GM19372 (cell line): ENCODE data around the gene SPAG16.
"Not testable (repeated sequence)": the region's sequence is repeated elsewhere in the genome, so short reads cannot be mapped to it uniquely, and the experiment has no call there.

Experiments
- ATAC-seq: cut with Tn5 transposase; IDR thresholded peaks from one replicate; pipeline ENCODE4 v1.9.1; 2021; ENCODE audit warnings: mild to moderate bottlenecking, low read depth, moderate library complexity; ENCODE audit not compliant: unreplicated experiment

Gene SPAG16

DNA sequence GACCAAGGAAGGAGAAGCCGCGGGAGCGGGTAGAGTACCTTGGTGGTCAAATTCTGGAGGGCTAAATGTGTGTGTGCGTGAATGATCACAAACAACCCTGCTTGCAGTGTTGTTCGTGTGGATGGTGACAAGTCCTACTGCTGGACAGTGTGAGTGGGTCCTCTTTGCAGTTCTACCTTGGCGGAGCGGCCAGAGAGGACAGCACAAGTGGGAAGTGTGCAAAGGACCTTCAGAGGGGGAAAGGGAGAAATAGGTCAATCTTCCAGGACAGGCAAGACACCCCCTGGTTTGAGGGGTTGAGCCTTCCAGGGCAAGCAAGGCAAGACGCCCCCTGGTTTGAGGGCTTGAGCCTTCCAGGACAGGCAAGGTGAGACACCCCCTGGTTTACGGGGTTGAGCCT lies 122.8 kb downstream of the SPAG16 start:
- ATAC-seq = not testable (repeated sequence)

DNA sequence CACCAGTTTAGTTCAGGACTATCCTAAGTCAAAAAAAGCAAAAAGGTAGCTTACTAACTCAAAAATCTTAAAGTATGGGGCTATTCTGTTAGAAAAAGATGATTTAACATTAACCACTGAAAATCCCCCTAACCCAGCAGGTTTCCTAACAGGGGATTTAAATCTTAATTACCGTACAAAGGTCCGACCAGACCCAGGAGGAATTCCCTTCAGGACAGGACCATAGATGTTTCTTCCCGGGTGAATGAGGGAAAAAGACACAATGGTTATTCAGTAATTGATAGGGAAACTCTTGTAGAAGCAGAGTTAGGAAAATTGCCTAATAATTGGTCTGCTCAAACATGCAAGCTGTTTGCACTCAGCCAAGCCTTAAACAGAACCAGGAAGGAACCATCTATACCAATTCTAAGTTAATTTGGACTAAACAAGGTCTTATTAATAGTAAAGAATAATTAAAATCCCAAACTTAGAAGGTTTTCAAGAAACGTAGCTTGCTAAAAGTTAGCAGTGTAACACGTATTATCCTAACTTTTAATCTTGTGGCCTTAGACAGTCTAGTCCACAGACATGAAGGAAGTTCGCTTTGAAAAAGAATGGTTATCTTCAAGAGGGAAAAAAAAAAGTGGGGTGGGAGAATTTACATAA lies 124.3 kb downstream of the SPAG16 start:
- not testable (repeated sequence) for ATAC-seq

DNA sequence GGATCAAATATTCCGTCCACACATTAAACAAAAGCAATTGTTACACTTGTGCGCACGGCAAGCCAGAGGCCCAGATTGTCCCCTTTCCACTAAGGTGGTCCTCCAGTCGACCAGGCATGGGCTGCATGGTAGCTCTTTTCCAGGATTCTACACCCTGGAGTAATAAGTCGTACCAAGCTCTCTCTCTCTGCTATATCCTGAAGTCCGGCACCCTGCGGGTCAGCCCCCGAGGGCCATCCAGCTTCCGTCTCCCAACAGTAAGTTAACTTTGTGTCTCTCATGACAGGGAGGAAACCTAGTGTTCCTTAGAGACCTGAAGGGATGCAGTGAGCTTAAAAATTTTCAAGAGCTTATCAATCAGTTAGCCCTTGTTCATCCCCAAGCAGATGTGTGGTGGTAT lies 126.4 kb downstream of the SPAG16 start:
- not testable (repeated sequence) for ATAC-seq

- no peak for ATAC-seq
These were observed 127.5 kb downstream of the SPAG16 start for GRCh38 chr2:213411582-213412289.

DNA sequence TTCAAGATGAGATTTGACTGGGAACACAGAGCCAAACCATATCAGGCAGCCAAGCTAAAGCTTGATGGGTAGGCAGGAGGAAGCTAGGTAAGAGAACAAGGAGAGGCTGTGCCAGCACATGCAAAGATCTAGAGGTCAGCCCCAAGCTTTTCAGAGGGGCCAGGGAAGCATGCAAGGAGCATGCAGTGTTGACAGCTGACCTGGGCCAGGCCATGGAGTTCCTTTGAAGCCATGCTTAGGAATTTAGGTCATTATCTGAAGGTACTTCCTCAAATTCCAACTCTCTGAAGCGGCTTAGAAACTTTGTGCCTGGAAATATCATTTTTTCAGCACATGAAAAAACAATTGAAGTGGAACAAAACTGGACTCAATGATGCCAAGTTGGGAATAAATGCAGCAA lies 130.8 kb downstream of the SPAG16 start:
- ATAC-seq = no peak

GRCh38 chr2:213416832-213417231 lies 132.6 kb downstream of the SPAG16 start:
- ATAC-seq = no peak

DNA sequence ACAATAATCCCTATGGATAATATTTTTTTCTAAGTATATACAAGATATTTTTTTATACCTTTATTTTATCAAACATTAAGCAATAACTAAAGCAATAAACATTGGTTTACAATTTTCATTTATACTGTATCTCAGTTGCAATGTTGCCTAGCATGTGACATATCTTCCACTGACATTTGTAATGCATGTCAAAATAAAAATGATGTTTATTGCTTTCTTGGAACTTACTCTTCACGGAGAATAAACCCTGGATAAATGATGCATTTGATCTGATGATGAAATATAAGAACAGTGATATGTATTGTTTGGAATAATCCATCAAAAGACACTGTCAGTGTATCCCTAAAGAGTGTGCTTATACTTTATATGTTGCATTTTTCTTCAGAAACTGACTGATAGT lies 135.7 kb downstream of the SPAG16 start:
- ATAC-seq = no peak

DNA sequence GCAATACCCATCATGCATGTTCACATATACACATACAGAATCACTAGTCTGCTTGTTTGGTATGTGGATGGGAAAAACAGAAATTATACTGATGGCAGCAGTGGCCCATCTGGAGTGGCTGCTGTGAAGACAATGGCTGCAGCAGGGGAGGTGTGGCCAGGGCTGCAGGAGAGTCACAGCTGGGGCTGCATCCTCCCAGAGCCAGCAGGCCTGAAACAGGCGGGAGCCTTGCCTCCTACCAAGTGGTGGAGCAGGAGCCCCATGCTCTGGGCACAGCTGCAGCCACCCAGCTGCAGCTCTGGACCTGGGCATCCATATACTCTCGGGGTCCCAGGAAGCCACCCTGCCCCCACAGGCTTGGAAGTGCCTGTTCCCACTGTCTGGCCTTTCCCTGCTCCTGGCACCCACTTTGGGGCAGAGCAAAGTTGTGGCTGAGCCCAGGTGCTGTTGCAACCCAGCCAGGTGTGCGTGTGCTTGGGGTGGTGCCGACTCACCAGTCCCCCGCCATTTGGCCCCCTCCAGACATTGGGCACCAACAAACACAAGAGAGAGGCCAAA lies 136.6 kb downstream of the SPAG16 start:
- no peak for ATAC-seq

DNA sequence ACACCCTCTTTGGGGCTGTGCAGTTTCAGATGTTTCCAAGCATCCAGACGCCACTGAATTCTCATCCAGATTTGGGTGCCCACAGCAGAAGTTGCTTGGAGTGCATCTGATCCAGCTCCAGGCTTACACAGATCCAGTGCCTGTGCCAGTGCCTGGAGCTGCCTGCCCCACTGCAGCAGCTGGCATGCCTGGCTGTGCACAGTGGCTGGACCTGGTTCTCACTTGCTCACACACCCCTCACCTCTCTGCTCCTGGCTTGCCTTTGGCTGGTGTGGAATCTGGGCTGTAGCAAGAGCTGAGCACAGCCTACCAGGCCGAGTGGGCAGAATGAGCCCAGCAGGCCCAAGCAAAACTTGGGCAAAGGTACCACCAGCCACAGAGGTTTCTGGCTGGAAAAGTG lies 137.9 kb downstream of the SPAG16 start:
- no peak for ATAC-seq

DNA sequence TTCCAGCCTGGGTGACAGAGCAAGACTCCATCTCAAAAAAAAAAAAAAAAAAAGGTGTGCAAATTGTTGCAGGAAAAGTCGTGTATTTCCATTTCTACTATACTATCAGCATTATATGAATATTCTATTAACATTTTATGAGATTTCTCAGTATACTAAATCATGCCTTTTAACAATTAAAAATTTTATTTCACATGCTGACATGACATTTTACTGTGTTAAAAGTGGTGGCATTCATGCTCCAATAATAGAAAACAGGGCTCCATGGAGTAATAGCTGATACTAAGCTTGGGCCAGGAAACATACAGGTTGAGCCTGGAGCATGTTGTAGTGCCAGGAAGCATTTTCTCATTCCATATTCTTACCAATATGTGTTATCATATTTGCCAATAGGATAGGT lies 141.4 kb downstream of the SPAG16 start:
- no peak for ATAC-seq

DNA sequence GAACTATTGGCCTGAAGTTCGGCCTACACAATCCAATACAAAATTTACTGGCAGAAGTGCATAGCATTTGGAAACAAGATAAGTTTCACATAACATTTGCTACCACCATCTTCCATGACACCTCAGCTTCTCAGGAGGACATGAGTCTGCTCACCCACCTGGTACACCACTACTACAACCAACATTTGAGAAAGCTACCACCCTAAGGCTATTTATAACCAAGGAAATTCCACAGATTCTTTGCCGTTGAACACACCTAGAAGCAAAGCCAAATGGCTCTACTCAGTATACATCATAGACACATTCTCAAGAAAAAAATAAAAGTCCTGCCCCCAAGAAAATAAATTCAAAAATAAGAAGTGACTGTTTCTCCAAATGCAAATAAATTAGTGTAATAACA lies 145.3 kb downstream of the SPAG16 start:
- ATAC-seq = no peak

DNA sequence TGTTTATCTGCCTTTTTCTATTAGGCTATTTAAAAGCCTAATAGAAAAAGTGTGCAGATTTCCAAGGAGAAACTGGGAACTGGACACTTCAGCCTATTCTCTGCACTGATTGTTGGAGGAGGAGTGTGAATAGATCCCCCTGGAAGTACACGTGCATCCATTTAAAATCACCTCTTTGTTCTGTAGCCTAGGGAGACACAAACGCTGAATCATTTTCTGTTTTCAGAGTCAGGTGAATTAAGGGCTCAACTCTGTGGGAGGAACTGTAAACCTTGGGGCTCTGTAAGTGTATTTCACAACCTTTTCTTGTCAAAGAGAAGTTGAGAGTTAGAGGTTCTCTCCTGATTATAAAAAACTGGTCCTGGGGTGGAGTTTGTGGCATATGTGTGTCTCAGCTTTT lies 159.7 kb downstream of the SPAG16 start:
- ATAC-seq = no peak

- no peak for ATAC-seq
These were observed 167.4 kb downstream of the SPAG16 start for GRCh38 chr2:213451542-213452239.

GRCh38 chr2:213455316-213456008 lies 171.2 kb downstream of the SPAG16 start:
- no peak for ATAC-seq

DNA sequence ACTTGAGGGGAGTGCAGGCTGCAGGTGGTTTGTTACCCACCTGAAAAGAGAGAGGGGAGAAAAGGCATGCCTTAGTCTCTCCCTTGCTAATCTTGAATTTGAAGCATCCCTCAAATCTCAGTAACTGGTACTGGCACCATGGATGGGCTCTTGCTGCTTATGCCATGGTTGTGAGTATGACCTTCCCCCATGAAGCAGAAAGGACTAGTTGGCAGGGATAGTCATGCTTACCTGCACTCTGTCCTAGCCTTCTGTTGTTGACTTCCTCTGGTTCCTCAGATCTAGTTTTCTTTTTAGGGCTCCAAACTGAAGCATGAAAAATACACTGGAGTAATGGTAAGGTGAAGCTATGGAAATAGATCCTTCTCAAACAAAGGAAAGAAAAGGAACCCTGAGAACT lies 191.2 kb downstream of the SPAG16 start:
- no peak for ATAC-seq

DNA sequence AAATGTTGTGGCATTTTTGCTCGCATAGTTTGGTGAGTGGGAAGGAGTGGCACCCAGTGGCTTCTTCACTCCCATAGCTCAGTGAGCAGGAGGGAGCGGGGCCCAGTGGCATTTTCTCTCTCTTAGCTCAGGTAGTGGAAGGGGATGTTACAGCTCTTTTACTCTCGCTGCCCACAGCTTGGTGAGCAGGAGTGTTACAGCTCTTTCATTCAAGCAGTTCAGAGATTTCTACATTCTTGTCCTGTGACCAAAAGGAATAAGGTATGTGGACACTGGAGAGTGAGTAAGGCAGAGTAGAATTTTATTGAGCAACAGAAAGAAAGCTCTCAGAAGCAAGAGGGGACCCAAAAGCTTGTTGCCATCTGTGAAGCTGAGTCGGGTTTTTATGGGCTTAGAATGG lies 192.4 kb downstream of the SPAG16 start:
- ATAC-seq = no peak

DNA sequence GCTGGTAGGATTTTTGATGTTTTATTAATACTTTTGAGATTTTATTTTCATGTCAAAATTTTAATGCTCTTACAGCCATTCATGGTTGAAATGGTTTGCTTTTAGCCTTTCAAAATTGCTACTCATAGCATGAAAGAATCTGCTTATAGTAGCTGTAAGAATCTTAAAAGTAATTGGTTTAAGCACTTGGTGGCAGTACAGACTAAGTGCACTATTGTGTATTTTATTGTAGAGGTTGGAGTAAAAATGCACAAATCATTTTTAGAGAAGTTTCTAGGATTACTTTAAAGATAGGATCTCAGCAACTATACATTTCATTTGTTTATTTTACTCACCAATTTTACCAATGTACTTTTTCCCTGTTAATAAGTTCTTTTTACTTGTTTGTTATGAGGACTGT lies 205.8 kb downstream of the SPAG16 start:
- ATAC-seq = no peak

DNA sequence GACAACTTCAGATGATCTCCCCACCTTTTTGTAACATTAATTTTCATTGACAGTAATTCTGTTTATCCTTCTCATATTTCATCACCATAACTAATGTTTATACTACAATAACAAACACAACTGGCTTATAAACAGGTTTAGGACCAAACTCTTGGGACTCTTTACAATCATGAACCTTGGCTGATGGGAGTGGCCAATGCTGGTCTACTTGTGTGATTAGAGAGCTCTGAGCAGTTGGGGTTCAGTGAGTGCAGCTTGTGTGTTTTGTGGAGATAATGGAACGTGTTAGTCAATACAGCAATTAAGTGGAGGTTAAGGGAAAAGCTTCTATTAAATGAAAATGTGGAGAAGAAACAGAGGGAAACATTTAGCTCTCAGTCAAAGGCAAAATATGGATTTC lies 207.1 kb downstream of the SPAG16 start:
- no peak for ATAC-seq

DNA sequence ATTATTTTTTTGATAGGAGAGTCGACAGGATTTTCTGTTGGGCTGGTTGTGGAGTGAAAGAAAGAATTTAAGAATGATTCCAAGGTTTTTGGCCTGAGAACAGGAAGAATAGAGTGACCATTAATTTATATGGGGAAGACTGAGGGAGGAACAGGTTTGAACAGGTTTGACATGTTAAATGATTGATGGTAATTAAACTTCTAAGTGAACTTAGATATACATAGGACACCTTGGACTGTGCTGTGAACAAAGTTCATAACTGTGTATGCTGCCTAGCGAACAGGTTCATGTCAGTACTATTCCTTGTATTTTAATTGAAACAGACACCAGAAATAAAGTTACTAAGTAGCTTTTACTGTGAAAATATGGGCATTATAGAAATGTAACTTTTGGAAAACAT lies 212.0 kb downstream of the SPAG16 start:
- no peak for ATAC-seq

- ATAC-seq = no peak
These were observed 216.6 kb downstream of the SPAG16 start for GRCh38 chr2:213500881-213501280.

DNA sequence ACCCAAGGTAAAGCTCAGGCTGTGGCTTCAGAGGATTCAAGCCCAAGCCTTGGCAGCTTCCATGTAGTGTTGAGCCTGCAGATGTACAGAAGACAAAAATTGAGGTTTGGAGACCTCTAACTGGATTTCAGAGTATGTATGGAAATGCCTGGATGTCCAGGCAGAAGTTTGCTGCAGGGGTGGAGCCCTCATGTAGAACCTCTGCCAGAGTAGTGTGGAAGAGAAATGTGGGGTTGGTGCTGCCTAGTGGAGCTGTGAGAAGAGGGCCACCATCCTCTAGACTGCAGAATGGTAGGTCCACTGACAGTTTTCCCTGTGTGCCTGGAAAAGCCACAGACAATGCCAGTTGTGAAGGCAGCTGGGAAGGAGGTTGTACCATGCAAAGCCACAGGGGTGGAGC lies 239.9 kb downstream of the SPAG16 start:
- ATAC-seq = no peak
